NB4 (cell line): ENCODE measurements around the gene RPS28.

Experiments
- CTCF ChIP-seq: IDR thresholded peaks from one replicate; pipeline ENCODE4 v1.5.1; 2012; ENCODE audit warnings: low read depth, low read length
- MYC ChIP-seq: IDR thresholded peaks from 2 replicates; pipeline ENCODE4 v1.6.1; 2011; ENCODE audit warnings: low read depth, low read length

- TF ChIP-seq CTCF = no peak
- no peak for TF ChIP-seq MYC
Observed at GRCh38 chr19:8370176-8371010, 49.1 kb downstream of the RPS28 start.
